NOMO-1 treated with dmso at 0.1 percent for 144 hours (cell line): ENCODE data around the gene ROR2.

Experiments used
- DNase-seq: peaks from one replicate; lab custom pipeline; 2025; ENCODE audit not compliant: unreplicated experiment; lab: John Stamatoyannopoulos, UW

The ROR2 gene

GRCh38 chr9:91778031-91778430 lies 172.0 kb downstream of the ROR2 start:
- no peak for DNase-seq

GRCh38 chr9:91777292-91777830 lies 172.7 kb downstream of the ROR2 start:
- DNase-seq, result no peak

DNA sequence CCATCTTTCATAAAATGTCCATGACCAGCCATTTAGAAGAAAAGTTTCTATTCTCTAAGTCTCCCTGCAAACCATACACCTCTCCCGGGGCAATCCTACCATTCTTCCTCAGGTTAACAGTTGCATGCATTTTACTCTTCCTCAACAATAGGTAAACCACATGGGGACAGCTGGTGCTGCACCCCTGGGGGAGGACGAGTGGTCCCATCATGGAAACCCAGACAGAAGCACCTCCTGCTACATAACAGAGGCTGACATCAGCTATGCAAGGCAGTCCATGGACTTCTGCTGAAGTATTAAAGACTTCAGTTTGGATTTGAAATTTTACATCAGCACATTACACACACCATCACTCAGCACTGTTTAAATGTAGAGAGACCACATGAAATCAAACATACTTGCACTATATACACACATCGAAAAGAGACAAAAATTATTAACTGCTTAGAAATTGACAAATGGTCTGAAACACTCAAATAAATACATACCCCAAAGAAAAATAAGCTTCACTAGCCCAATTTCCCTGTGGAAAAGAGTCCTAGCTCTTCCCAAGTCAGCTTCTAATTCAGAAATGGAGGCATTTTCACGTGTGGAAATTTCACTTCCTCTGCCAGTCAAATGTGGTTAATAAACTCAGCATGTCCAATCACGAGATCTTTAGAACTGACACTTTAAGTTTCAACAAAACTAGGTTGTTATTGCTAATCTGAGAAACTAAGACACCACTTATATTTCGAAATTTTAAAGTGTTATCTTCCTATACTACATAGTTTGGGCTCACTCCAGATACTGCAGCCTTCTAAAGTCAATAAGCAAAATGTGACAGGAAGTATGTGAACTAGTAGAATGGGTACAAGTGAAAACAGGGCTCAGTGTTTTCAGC lies 173.4 kb downstream of the ROR2 start:
- no peak for DNase-seq

DNA sequence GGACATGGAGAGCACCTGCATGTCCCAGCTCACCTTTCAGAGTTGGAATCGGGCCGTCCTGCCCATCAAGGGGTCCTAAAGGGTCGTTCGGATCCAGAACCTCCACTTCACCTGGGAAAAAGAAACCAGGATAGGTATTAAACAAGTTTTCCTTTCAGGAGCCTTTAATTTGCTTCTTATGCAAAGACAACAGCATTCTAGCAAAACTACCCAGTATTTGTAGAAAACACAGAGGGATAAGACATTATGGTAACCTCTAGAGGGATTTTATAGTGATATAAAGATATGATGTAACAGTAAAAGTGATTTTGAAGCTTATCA lies 174.4 kb downstream of the ROR2 start:
- DNase-seq, result no peak

GRCh38 chr9:91775011-91775707 lies 174.9 kb downstream of the ROR2 start:
- no peak for DNase-seq

DNA sequence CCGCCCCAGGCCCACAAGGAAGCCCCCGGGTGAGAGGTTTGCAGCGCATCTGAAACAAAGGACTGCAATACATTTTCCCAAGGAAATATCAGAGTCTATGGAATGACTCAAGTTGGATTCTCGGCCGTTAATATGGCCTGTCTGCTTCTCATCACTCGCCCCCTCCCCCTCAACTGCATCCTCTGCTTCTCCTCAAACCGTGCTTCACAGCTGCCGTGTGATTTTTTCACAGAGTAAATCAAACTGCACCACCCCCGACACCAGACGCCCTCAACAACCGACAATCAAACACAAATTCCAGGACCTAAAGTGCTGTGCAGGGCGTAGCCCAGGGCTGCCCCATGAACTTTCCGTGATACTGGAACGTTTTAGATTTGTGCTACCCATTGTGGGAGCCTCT lies 176.9 kb downstream of the ROR2 start:
- no peak for DNase-seq

DNA sequence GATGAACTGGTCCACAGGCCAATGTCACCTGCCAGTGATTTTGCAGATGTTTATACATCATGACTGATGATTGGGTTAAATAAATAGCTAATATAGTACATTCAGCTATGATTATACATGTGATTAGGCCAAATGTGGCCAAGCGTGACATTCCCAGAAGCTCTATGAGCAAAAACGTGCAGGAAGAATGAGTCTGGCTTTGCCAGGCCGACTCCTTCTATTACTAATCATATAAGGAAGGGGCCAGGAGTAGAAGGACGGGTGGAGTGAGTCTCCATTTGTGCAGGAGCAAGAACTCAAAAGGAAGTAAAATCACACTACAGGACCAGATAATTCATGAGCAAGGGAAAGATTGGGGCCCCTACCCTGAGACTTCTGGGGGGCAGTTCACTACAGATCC lies 178.2 kb downstream of the ROR2 start:
- DNase-seq, result no peak

DNA sequence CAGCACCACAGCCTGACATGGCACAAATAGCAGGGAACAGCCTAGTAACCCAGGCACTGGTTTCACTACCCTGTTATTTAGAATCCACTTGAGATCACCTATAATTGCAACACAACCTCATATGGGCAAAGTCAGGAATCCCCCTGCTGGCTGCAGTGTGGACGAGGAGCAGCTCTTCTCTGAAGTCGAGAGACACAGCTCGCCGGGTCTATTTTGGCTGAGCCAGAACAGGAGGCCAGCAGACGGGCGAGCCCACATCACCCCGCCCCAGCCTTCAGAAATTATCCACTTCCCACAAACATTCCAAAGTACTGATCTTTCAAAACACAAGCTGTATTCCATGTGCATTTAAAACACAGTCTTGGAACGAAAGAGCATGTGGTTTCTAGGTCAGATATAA lies 179.0 kb downstream of the ROR2 start:
- no peak for DNase-seq

- no peak for DNase-seq
Measured at GRCh38 chr9:91770229-91770628, 179.8 kb downstream of the ROR2 start.

- DNase-seq, result no peak
Measured at GRCh38 chr9:91768977-91769916, 180.8 kb downstream of the ROR2 start.

- no peak for DNase-seq
Measured at GRCh38 chr9:91768507-91768906, 181.5 kb downstream of the ROR2 start.

- DNase-seq, result no peak
Measured at GRCh38 chr9:91766315-91767069, 183.5 kb downstream of the ROR2 start.

DNA sequence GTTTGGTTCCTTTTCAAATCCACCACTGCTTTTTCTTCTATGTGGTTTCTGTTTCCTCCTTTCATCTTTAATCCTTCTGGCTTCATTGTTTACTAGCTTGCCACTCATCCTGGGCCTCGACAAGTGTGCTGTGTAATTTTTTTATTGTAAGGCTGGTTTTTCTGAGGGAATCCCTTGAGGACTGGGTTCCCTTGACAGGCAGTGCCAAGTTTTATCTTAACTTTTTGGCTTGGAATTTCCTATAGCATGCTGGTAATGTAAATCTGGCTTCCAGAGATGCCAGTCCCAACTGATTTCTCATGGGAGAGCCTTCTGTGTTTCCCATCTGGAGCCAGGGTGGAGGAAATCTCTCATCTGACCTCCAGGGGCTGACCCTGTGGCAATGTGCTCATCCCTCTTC lies 184.7 kb downstream of the ROR2 start:
- no peak for DNase-seq

DNA sequence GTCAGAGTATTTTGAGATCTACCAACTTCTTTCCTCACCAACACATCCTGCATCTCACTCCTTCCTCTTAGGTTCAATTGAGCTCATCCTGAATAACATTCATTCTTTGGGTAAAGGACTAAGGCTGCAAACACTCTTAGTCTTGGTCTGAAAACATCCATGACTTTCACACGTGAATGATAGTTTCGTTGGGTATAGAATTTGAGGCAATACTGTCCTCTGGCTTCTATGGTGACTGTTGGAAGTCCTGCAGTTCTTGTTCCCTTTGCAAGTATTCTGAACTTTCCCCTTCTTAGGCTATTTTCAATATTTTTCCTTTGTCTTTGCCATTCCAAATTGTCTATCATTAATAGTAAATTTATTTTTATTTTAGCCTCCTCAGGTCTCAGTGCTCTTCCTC lies 185.4 kb downstream of the ROR2 start:
- no peak for DNase-seq

GRCh38 chr9:91761362-91761761 lies 188.7 kb downstream of the ROR2 start:
- no peak for DNase-seq

DNA sequence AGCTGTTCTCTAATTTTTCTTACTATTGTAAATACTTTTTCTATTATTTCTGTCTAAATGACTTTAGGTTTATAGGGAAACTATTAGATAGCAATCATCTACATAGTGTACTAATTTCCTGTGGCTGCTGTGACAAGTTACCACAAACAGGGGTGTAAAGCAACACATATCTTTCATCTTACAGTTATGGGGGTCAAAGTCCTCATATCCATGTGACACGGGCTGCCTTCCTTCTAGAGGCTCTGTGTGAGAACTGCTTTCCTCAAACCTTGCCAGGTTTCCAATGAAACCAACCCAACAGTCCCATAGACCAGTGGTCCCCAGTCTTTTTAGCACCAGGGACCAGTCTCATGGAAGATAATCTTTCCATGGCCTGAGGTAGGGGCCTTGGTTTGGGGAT lies 189.1 kb downstream of the ROR2 start:
- DNase-seq, result no peak

DNA sequence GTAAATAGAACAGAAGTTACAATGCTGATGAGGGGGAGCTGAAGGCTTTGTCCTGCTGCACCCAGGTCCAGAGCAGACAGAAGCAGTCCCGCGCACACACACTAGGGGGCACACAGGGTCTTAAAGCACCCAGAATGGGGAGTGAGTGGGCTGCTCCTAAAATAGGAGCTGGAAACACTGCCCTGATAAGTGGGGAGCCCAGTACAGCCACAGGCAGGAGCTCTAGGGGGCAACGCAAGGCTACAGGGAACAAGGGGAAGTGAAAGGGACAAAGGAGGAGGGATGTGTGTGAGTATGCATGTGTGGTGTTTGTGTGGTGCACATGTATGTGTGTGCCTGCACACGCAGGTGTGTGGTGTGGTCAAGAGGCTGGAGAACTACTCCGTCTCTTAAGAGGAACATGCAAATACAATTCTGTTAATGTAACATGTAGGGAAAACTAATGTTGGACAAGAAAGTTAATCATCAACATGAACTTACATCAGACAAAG lies 191.5 kb downstream of the ROR2 start:
- no peak for DNase-seq

DNA sequence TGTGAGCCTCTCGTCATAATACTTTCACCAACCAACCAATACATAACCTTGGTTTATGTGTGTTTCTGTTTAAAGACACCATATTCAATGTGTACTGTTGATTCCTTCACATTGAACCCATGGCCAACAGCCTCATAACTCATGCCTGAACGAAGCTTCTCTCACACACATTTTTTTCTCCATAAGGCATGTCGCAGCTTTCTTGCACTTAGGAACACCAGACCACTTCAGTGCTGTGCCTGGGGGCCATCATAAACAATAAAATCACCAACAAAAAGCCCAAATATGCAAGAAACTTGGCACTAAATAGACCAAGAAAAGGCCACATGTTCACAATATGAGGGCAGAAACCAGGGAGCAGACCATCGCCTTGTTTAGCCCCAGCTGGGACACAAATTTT lies 192.2 kb downstream of the ROR2 start:
- no peak for DNase-seq

- DNase-seq, result no peak
Measured at GRCh38 chr9:91756510-91756780, 193.6 kb downstream of the ROR2 start.

DNA sequence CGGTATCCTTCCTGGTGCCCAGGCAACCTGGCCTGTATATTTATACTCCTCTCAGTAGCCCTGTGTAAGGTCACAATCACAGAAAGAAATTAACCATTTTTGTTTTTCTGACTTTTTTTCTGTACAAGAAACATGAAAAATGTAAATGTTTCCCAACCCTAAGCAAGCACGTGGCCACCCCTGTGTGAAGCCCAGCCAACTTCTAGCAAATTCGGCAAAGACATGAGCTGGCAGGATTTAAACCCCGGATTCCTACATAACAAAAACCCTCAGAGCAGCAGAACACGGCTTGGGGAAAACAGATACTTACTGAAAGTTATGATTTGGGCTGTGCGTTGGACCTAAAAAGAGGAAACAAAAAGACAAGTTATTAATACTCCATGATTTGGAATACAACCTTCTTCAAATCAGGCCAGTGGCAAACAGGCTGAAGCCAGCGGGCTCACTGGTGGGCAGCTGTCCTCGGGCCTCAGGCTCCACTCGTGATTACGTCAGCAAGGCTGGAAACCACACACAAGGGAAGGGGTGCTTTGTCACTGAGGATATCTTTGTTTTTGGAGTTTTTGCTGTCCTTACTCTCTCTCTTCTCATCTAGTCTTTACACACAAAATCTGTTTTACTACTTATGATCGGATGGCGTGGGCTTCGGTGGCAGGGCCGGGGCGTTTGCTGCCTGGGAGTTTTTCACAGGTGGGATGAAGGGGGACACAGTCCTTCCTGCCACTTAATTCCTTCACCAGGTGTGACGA lies 194.1 kb downstream of the ROR2 start:
- no peak for DNase-seq
